HG03432 (cell line): ENCODE results near the gene TMEM184A.
"Not testable (repeated sequence)": the region's sequence is repeated elsewhere in the genome, so short reads cannot be mapped to it uniquely, and the experiment has no call there.

ENCODE experiments used
- ATAC-seq: cut with Tn5 transposase; IDR thresholded peaks from one replicate; pipeline ENCODE4 v1.9.1; 2021; ENCODE audit warnings: mild to moderate bottlenecking, moderate library complexity; ENCODE audit not compliant: unreplicated experiment

Gene TMEM184A

DNA sequence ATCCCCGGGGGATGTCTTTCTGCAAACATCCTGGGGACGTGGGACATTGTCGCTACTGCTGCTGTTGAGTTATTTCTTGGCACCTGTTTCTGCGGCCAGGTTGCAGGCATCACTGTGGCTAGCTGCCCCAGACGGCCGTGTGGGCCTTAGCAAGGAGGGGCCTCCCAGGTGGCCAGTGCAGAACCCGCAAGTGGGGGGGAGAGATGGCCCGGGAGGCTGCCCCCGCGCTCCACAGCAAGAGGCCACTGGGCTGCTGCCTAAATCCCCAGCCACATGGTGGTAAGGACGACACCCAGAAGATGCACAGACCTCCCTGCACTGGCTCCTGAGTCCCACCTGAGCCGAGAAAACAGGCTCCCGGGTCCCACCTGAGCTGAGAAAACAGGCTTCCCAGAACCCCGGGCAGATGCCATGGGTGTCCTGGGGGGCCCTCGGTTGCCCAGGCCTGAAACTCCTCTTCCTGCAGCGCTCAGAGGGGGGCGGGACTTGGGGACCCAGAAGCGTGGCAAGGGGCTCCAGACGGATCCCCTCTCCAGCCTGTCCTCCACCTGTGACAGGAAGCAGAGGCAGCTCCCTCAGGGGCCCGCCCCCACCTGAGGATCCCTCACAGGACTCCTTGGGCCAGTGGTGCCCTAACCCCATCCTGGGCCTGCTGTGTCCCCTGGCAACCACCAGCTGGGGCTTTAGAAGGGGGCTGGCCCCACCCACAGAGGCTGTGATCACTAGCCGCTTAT is 26.5 kb downstream of the TMEM184A start:
- no peak for ATAC-seq

DNA sequence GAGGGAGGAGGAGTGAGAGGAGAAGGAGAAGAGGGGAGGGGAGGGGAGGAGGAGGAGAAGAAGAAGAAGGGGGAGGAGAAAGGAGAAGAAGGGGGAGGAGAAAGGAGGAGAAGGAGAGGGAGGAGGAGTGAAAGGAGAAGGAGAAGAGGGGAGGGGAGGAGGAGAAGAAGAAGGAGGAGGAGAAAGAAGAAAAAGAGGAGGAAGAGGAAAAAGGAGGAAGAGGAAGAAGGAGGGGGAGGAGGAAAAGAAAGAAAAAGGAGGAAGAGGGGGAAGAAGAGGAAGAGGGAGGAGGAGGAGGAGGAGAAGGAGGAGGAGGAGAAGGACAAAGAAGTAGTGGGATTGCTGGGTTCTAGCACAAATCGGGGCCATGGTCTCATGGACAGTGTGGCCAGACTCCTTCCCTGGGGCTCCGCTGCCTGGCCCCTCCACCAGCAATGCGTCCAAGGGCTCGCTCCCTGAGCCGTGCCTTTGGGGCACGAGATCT is 29.7 kb downstream of the TMEM184A start:
- ATAC-seq: no peak

- ATAC-seq: no peak
These were observed 30.6 kb downstream of the TMEM184A start for GRCh38 chr7:1525409-1525808.

- no peak for ATAC-seq
These were observed 32.2 kb downstream of the TMEM184A start for GRCh38 chr7:1523844-1524243.

DNA sequence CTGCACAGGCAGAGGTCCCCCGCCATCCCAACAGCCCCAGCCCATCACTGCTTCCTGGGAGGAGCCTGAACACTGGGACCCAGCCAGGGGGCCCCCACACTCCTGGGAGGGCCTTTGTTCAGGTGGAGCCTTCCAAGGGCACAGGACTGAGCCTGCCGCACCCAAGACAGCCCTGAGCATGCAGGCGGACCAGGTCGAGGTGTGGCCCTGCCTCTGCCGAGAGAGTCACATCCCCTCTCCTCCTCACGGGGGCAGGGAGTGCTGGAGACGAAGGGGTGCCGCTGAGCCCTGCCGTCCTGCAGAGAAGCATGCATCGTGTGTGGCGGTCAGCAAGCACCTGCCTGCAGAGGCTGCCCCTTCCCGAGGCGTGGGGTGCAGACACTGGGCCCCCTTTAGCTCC is 32.8 kb downstream of the TMEM184A start:
- no peak for ATAC-seq

GRCh38 chr7:1521456-1521855 is 34.5 kb downstream of the TMEM184A start:
- ATAC-seq: no peak

GRCh38 chr7:1520539-1521234 is 35.3 kb downstream of the TMEM184A start:
- no peak for ATAC-seq

GRCh38 chr7:1519322-1519922 is 36.6 kb downstream of the TMEM184A start:
- ATAC-seq: not testable (repeated sequence)

DNA sequence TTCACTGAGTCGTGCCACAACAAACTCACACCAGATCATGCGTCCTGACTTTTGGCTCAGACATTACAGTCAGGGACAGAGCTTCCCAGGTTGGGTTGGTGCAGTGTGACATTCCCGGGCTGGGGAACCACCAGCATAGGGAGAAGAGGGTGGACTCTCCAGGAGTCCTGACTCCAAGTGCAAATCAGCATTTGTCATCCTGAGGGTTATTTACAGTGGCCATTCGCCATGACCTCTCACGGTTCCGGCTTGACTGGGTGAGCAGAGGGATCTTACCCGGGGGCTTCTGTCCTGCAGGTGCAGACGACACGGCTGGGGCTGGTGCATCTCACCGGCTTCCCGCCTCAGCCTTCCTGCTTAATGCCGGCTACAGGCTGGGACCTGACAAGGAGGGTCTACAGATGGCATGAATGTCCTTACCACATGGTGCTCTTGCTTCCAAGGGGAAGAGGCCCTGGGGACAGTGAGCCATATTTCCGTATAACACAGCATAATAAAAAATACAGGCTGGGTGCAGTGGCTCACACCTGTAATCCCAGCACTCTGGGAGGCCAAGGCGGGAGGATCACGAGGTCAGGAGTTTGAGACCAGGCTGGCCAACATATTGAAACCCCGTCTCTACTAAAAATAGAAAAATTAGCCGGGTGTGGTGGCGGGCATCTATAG is 39.3 kb downstream of the TMEM184A start:
- ATAC-seq: no peak

- ATAC-seq: not testable (repeated sequence)
These were observed 40.5 kb downstream of the TMEM184A start for GRCh38 chr7:1515509-1515967.

GRCh38 chr7:1514995-1515401 is 41.0 kb downstream of the TMEM184A start:
- ATAC-seq: no peak

DNA sequence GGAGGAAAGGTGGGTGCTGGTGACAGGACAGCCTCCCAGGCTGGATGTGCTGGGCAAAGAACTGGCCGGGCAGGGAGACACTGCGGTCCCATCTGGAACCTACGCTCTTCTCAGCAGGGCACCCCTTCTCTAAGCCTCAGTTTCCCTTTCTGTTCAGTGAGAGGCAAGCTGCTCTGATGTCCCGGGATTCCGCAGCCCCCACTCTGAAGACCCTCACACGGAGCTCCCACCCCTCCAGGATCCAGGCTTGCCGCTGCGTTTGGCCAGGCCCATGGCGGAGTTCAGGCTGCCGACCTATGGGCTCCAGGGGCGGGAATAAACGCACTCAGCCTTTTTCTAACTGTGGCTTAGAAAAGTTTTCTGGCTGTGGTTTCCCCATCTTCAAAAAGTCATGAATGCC is 41.6 kb downstream of the TMEM184A start:
- no peak for ATAC-seq

DNA sequence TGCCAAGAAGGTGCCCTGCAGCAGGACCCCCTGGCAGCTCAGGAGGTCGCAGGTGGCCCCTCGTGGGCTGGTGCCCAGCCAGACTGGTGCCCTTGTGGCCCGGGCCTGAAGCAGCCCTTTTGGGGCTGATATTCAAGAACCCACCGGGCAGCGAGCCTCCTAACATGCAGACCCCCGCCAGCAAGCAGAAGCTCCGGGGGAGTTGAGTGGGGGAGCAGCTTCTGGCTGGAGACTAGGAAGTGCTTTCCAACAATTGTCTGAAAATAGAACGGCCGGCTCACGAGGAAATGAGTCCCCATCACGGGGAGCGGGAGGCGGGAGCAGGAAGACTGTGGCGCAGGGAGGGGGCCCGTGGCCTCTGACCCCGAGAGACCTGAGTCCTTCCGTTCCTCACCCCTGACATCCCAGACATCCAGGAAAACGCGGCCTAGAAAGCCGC is 42.3 kb downstream of the TMEM184A start:
- no peak for ATAC-seq

DNA sequence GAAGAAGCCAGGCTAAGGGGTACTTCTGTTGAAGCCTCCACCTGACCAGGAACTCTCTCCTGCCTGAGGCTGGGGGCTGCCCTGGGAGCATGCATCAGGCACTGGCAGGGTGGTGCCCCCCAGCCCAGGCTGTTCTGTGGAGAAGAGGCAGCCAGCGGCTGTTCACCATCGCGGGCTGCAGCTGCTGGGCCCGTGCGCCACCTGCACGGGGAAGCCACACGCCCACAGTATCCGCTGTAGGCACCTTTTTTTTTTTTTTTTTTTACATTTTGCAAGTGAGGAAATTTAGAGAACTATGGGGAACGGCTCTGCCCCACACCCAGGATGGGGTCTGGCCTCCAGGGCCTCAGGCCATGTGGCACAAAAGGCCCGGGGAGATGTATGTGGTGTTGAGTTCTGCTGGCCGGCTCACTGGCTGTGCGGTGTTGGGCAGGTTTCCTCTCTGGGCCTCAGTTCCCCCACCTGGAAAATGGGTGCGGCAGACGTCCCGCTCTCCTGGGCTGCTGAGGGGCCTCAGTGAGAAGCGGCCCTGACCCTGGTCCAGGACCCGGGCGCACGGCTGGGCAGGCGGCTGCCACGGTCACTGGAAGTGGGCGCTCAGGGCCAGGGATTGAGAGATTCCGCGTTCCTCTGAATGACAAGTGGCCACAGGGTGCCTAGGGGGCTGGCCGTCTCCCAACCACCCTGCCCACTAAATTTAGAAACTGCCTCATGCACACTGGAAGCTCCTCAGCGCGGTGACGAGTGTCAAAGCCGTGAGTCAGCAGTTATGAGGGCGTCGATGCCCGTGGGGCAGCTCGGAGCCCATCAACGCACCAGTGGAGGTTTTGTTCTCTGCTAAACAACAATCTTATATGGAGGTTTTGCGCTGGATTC is 43.0 kb downstream of the TMEM184A start:
- ATAC-seq: peak; percentile 54

GRCh38 chr7:1511444-1512422 is 44.3 kb downstream of the TMEM184A start:
- no peak for ATAC-seq

DNA sequence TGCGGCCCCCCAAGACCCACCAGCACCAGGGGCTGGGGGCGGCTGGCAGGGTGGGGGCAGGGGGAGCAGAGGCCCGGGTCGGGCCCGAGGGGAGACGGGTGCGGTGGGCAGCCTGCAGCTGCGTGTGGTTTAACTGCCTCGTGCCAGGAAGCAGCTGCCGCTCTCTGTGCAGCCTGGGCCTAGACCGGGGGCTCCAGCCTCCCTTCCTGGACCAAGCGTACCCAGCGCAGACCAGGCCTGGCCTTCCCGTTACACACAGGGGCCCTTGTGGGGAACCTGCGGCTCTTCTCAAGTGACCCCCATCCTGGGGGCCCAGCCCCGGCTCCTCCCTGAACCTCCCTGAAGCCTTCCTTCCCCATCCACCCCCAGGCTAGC is 45.2 kb downstream of the TMEM184A start:
- no peak for ATAC-seq

DNA sequence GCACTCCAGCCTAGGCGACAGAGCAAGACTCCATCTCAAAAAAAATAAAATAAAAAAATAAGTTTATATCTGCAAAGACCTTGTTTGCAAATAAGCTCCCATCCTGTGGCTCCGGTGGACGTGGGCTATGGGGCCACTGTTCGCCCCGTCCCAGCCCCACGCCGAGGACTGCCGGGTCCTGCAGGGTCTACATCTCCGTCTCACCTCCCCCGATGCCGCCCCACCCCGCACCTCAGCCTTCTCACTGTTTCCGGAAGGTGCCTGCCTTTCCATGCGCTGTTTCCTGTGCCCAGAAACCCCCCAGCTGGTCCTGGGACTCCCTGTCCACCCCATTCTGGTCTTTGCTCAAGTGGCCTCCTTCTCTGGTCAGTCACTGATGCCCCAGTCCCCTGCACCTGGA is 46.8 kb downstream of the TMEM184A start:
- ATAC-seq: no peak

GRCh38 chr7:1508277-1508758 is 47.7 kb downstream of the TMEM184A start:
- no peak for ATAC-seq
